HG03196 (cell line): Measurements from ENCODE around the gene GDAP2.

Source experiments
- ATAC-seq: cut with Tn5 transposase; IDR thresholded peaks from one replicate; pipeline ENCODE4 v1.9.1; 2021; ENCODE audit not compliant: unreplicated experiment

The GDAP2 gene

GRCh38 chr1:117843791-117844190 is 85.6 kb downstream of the GDAP2 start:
- ATAC-seq = no peak

- no peak for ATAC-seq
Measured at GRCh38 chr1:117842408-117843170, 86.8 kb downstream of the GDAP2 start.

GRCh38 chr1:117841117-117841650 is 88.2 kb downstream of the GDAP2 start:
- ATAC-seq = no peak

DNA sequence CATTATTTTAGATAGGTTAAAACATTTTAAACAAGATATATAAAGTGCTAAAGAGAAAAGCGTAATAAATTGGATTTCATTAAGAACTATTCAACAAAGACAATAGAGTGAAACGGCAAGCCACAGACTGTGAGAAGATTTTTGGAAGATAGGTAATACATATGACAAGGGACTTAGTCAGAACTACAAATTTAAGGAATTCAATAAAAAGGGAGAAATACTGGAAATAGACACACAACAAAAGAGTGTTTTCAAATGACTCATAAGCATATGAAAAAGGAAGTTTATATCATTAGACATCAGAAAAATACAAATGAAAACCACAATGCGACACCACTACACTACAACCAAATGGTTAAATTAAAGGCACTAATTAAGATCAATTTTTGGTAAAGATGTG is 90.5 kb downstream of the GDAP2 start:
- no peak for ATAC-seq

- no peak for ATAC-seq
Measured at GRCh38 chr1:117836069-117836468, 93.4 kb downstream of the GDAP2 start.

DNA sequence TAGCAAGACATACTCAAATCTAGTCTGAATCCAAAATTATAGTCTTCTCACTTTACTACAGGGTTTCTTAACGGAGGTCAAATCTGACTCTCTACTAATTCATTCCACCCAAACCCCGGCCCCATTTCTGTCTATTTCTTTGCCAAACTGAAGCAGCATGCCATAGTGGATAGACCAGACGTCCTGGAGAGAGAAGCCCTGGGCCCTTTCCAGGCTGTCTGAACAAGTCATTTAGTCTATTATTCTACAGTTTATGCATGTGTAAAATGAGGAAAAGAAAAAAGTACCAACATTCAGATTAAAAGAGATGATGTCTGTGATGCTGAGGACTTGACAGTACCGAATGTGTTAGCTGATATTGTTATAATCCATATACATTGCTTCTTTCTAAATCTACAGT is 95.0 kb downstream of the GDAP2 start:
- no peak for ATAC-seq

DNA sequence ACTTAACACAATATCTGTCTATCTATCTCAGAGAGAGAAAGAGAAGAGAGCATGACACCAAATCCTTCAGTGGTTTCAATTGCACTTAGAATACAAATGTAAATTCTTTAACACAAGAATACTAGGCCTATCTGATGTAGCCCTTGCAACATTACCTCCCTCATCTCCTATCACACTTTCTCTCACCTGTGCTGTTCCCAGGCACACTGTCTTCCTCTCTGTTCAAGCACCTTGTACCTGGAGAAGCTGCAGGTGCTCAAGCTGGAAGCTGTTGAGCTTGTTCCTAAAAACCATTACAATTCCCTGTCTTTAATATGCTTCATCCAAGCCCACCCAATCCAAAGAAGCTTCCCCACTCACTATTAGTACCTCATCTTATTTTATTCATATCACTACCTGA is 97.0 kb downstream of the GDAP2 start:
- no peak for ATAC-seq

DNA sequence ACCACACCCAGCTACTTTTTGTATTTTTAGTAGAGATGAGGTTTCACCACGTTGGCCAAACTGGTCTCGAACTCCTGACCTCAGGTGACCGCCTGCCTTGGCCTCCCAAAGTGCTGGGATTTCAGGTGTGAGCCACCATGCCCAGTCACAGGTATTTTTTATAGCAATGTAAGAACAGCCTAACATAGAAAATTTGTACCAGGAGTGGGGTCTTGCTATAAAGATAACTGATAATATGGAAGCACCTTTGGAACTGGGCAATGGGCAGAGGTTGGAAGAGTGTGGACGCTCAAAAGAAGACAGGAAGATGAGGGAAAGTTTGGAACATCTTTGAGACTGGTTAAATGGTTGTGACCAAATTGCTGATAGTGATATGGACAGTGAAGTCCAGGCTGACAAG is 99.2 kb downstream of the GDAP2 start:
- no peak for ATAC-seq

GRCh38 chr1:117828201-117828600 is 101.2 kb downstream of the GDAP2 start:
- no peak for ATAC-seq

DNA sequence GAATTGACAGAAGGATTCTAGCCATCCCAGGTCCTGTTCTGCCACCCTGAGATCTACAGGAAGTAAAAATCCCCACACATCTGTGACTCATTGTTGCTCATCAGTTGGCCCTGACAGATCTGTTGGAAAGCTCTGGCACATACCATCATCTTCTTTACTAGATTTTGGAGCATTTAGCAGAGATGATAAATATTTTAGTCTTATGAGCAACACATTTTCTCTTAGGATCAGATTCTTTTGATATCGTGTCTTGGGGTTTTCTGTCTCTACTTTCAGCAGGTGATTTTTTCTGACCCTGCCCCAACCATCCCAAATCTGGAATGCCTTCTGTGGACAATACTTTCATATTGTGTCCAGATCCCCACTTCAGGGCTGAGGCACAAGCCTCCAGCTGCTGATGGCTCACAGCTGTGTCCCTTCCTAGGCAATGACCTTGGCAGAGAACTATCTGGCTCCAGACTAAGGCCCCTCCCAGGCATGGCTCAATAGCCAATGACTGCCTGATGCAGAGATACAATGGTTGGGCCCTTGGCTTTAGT is 102.8 kb downstream of the GDAP2 start:
- ATAC-seq = no peak

DNA sequence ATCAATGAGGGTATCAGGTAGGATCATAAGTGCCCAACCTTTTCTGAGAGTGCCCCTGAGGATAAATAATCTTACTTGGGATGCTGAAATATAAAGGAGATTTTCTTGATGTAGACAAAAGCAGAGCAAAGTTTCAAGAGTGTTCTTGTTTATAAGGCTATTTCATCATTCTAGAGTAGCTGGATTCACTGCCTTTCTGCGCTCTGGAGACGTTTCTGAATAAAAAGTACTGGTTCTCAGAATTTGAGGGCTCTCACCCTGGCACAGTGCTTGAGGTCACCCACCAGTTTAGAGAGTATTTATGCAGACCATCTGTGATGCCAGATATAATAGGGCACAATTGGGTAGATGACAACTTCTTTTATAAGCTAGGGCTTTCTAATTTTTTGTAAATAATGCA is 103.3 kb downstream of the GDAP2 start:
- no peak for ATAC-seq

- ATAC-seq = no peak
Measured at GRCh38 chr1:117825414-117825813, 104.0 kb downstream of the GDAP2 start.

DNA sequence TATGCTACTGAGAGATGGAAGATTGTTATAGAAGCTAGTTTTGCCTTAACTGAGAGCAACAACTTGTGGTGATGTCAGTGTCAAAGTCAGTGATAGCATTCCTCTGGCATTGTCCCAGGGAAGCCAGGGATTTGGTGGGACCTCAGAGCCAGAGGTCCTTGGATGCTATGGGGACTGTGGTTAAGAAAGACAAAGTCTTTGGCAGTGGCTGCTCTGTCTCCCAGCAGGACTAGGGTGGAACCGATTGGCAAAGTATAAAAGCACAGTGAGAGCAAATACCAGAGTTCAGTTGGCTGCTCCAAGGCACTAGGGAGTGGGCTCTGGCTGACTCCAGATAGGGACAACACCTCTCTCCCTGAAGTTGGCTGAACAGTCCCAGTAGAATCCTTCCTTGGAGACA is 104.8 kb downstream of the GDAP2 start:
- ATAC-seq = no peak

GRCh38 chr1:117821774-117822482 is 107.5 kb downstream of the GDAP2 start:
- ATAC-seq = no peak

DNA sequence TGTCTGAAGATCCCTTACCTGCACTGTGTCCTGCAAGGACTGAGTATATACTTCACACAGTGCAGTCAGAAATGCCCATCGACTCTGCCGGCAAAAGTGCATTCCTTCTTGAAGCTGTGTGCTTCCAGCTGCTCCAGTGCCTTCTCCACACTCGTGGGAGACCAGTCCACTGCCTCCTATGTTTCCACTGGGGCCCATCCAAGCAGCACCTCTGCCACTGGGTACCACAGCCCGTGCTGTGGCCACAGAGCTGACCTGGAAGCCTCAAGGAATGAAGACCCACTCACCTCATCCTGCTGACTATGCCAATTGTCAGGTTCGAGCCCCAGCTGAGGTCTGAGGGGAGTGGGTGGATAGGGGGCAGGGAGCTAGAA is 108.1 kb downstream of the GDAP2 start:
- ATAC-seq = no peak

DNA sequence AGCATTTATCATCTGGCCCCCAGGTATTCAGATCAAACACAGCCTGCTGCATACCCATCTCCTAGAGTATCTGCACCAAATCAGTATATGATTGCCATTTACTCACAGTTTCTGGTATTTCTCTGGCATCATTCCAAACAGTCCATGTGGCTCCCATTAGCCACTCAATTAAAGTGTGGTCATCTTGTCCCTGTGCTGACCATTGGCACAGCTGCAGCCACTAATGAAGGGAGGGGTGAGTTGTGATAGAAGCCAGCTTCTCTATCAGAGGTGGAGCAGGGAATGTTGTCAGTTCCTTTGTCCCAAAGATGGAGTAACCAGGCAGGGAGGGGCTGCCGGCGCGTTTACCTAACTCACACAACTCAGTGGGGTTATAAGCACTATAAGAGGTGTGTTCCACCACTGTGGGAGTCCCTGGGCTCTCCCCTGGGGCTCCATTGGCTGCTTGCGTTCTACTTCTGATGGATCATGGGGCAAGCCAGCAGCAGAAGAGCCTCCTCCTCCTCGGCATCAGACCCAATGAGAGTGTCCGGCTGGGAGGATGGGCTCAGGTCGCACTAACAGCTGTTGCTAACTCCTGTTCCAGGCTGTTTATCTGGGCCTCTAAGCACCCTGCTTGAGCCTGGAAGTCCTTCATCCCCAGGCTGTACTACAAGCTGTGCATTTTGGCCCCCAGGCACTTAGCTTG is 108.6 kb downstream of the GDAP2 start:
- ATAC-seq = no peak

DNA sequence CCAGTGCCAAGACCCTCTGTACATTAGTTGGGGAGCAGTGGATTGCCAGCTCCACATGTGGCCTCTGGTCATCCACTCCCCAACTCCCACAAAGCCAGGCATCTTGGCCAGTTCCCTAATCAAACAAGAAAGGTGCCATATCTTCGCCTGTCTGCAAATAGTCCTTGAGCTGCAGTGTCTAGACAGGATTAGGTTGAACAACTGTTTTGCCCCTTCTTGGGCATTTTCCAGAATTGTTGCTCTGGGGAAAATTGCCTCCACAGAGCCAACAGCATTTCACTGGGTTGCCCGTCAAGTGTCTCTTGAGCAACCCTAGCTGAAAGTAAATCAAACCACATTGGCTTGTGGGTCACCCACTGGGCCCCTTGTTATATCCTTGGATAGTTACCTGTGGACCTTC is 109.3 kb downstream of the GDAP2 start:
- ATAC-seq = no peak

GRCh38 chr1:117819301-117819700 is 110.1 kb downstream of the GDAP2 start:
- no peak for ATAC-seq

DNA sequence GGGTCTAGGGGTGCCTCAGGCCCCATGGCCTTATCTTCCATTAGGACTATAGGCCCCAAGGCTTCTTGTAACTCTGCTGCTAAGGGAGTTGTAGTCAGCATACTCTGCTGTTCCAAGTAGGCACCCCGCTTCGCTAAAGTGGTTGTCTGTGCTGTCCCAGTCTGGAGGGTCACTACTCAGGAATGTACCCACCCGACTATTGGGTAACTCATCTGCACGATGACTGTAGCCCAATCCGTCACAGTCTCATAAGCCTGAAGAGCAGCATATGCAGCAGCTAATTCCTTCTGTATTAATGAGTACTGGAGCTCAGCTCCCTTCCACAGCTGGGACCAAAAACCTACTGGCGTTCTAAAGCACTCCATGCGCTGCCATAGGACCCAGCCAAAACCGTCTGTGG is 111.0 kb downstream of the GDAP2 start:
- no peak for ATAC-seq

- ATAC-seq = no peak
Measured at GRCh38 chr1:117817629-117818028, 111.8 kb downstream of the GDAP2 start.

GRCh38 chr1:117815926-117816325 is 113.5 kb downstream of the GDAP2 start:
- no peak for ATAC-seq
